WI38 (cell line): ENCODE data around the gene MX1.

Source experiments
- H3K4me3 ChIP-seq: 2 replicates; pipeline ENCODE4 v1.5.1; 2011; ENCODE audit warnings: low read depth, mild to moderate bottlenecking, control low read depth, low read length
- TF ChIP-seq, protein P1 (sequence below): IDR thresholded peaks from 2 replicates; pipeline ENCODE4 v1.5.1; 2012; ENCODE audit warnings: low read depth, mild to moderate bottlenecking, control low read depth, low read length

Gene MX1

DNA sequence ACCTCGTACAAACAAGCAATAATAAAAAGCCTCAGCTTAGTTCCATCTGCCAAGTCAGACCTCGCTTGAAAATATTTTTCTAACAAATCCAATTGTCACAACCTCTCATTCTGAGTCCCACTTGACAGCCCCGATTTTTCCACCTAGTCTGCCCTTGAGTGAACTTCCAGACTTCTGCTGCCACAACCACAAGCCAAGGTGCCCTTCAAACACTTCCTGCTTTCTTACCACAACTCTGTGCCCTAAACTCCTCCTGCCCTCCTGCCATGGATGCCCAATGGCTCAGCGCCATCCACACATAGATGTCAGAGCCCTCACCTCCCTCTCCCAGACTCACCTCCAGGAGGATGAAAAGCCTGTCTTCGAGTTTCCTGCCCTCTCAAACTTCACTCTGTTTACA, 78.0 kb downstream of the MX1 start:
- H3K4me3 ChIP-seq: no peak overlapping the region
- TF ChIP-seq, protein P1, sequence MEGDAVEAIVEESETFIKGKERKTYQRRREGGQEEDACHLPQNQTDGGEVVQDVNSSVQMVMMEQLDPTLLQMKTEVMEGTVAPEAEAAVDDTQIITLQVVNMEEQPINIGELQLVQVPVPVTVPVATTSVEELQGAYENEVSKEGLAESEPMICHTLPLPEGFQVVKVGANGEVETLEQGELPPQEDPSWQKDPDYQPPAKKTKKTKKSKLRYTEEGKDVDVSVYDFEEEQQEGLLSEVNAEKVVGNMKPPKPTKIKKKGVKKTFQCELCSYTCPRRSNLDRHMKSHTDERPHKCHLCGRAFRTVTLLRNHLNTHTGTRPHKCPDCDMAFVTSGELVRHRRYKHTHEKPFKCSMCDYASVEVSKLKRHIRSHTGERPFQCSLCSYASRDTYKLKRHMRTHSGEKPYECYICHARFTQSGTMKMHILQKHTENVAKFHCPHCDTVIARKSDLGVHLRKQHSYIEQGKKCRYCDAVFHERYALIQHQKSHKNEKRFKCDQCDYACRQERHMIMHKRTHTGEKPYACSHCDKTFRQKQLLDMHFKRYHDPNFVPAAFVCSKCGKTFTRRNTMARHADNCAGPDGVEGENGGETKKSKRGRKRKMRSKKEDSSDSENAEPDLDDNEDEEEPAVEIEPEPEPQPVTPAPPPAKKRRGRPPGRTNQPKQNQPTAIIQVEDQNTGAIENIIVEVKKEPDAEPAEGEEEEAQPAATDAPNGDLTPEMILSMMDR: no peak

DNA sequence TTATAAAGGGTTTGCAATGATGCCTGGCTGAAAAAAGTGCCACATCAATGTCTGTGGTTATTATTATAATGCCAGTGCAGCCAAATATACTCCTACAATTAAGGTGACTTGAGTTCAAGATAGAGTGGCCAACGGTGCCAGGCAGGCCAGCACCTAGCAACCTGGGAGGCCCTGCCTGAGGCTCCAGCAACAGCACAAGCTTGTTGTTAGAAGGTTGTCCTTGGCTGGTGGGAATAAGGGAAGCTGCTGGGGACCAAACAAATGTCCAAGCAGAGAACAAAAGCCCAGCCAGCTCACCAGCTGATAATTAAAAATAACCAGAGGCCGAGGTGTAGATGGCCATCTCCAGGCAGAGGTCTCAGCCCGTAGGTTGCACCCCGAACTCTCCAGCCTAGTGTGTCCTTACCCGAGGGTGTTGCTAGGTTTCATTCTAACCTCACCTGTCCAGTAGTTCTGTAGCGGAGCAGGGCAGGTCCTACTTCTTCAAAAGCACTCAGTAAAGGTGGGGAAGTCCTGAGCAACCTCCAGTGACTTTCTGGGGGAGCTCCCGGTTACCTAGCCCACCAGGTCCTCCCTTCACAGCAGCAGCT, 80.1 kb downstream of the MX1 start:
- TF ChIP-seq, protein P1: no peak
- no peak overlapping the region for H3K4me3 ChIP-seq

DNA sequence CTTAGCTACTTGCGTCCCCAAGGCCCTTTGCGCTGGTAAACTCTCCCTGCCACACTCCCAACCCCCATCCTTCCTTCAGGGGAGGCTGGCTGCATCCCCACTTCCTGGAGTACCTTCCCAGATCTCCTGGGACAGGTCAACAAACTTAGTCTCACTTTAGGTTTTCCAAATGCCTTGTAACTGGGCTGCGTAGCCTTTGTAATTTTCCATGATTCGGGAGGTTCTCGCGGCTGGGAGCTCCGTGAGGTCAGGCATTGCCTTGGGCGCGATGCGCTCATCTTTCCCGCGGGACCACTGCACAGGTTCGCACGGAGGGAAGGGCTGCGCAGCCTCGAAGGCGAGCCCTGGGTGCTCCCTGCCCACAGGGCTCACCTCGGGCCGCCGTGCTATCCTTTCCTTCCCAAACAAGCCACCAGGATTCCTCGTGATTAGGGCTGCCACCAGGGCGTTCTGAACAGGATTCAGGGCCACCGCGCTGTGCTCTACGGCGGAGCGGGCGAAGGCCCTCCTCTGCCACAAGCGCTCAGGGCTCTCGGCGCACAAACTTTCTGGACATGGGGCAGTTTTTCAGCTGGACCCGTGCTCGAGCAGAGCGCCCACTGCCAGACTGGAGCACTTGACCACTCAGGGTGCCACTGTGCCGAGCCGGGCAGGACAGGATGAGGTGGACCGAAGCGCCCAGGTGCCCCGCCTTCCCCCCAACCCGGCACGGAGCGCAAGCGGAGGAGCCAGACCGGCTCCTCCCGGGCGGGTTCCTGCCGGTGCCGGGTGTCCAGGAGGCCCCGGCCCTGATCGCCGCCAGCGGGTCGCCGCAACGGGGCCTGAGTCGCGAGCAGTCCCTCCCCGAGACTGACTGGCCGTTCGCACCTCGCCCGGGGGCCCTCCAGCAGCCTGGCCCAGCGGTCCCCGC, 80.8 kb downstream of the MX1 start:
- TF ChIP-seq, protein P1: no peak
- no peak overlapping the region for H3K4me3 ChIP-seq

DNA sequence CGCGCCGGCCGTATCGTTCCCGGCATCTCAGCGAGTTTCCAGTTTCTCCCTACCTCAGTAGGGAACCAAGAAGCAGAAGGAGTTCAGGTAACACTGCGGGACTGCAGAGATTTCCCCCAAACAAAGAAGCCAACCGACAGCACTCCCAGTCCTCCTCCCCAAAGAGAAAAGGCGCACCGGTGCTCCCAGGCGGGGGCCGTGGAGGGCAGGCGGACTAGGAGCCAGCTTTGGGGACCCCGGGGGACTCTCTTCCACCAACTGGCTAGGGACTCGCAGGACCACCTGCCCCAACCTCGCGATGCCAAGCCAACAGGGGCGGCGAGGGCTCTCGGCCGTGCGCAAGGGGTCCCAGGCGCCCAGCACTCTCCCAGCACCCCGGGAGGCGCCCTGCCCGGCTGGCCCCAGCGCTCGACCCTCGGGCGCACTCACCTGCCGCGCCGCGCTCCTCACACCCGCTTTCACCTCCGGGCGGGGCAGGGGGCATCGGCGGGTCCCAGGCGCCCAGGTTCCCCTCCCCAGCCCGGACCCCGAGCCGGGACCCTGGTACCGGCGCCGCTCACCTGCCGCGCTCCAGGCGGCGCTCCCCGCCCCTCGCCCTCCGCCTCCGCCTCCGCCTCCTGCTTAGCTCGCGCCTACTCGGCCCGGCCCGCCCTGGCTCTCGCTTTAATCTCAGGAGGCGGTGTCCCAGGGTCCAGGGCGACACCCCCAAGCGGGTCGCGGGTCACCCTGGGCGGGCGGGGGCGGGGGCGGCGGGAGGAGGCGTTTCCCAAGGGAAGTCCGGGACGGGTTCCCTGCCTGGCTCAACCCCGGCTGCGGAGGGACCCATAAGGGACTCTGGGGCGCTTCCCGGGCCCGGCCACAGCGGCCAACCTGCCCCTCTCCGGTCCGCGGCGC, 81.7 kb downstream of the MX1 start, which contains the start of gene TMPRSS2:
TMPRSS2 (minus strand) TSS at position 638 of the 894 bp plus-strand sequence. CDS start 10,025 bp downstream, outside the sequence.
- TF ChIP-seq, protein P1: no peak
- H3K4me3 ChIP-seq: no peak within 1 kb of the TSS

DNA sequence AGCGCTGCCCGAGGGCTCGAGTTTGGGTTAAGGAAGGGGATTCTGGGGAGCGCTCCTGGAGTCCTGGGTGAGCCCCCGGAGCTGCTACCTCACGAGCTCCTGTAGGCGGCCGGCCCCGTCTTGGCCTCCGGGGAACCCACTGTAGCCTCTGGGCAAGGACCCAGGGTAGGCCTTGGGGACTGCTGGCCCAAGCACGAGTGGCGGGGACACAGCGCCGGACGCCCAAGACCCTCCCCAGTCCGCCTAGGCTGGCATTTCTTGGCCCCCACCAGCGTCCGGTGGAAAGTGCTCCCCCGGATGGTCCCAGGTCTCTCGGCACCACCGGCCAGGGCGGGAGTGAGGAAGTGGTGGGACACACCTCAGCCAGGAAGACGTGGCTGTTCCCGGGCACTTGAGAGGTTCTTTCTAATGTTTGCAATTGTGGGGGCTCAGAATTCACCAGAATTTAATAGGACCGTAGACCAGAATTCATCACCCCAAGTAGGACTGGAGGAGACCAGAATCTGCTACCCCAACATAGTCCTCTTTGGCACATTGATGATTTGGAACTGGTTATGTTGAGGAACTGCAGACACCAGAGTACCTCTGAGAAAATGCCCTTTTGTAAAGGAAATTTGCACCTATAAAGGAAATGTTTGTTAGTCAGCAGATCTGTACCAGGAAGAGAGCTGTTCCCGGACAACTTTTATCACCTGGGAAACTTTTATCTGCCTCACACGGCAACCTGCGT, 82.5 kb downstream of the MX1 start:
- TF ChIP-seq, protein P1: no peak
- no peak overlapping the region for H3K4me3 ChIP-seq
